Muscle of arm (tissue), 12 donors: ENCODE data around the gene ABLIM1. TPM values are rescaled to one million over a fixed set of nuclear protein-coding genes. Genes with fewer than 3 reads are reported as not detected.

Experiments used
- DNase-seq: peaks from one replicate; pipeline ENCODE4 v3.0.0-alpha.2; 2013
- polyA plus RNA-seq, 12 donors: library from polyadenylated mRNA; unstranded; fragments of 120-200 nt; gene quantifications; one replicate each; pipeline ENCODE4 v1.2.1, GENCODE V29; 2013; ENCODE audit not compliant: insufficient read length in 12 of 12

ABLIM1 gene
- polyA plus RNA-seq, 12 donors = 44.3 to 111 (median 60.8) TPM; not detected in 1

- no peak for DNase-seq
Observed at GRCh38 chr10:114623661-114624294, 34.3 kb downstream of the ABLIM1 start.

GRCh38 chr10:114623155-114623554 is 34.9 kb downstream of the ABLIM1 start:
- DNase-seq = no peak

GRCh38 chr10:114618722-114619121 is 39.4 kb downstream of the ABLIM1 start:
- DNase-seq = no peak

- no peak for DNase-seq
Observed at GRCh38 chr10:114616516-114616915, 41.6 kb downstream of the ABLIM1 start.

- no peak for DNase-seq
Observed at GRCh38 chr10:114616103-114616502, 42.0 kb downstream of the ABLIM1 start.

- DNase-seq = no peak
Observed at GRCh38 chr10:114615600-114616007, 42.5 kb downstream of the ABLIM1 start.

- DNase-seq = no peak
Observed at GRCh38 chr10:114613237-114613979, 44.7 kb downstream of the ABLIM1 start.

GRCh38 chr10:114611617-114612016 is 46.5 kb downstream of the ABLIM1 start:
- DNase-seq = no peak

- DNase-seq = no peak
Observed at GRCh38 chr10:114609518-114610426, 48.3 kb downstream of the ABLIM1 start.

GRCh38 chr10:114607358-114607998 is 50.6 kb downstream of the ABLIM1 start:
- DNase-seq = peak; percentile 30

GRCh38 chr10:114605155-114605797 is 52.8 kb downstream of the ABLIM1 start:
- no peak for DNase-seq

- DNase-seq = peak; percentile 54
Observed at GRCh38 chr10:114604357-114605130, 53.5 kb downstream of the ABLIM1 start.

GRCh38 chr10:114603948-114604347 is 54.1 kb downstream of the ABLIM1 start:
- no peak for DNase-seq

GRCh38 chr10:114603303-114603702 is 54.8 kb downstream of the ABLIM1 start:
- DNase-seq = no peak

- DNase-seq = no peak
Observed at GRCh38 chr10:114600057-114600456, 58.0 kb downstream of the ABLIM1 start.

- DNase-seq = no peak
Observed at GRCh38 chr10:114596793-114597192, 61.3 kb downstream of the ABLIM1 start.

- no peak for DNase-seq
Observed at GRCh38 chr10:114593816-114594468, 64.1 kb downstream of the ABLIM1 start.

- no peak for DNase-seq
Observed at GRCh38 chr10:114593240-114593792, 64.8 kb downstream of the ABLIM1 start.

- DNase-seq = no peak
Observed at GRCh38 chr10:114590993-114591392, 67.1 kb downstream of the ABLIM1 start.

- no peak for DNase-seq
Observed at GRCh38 chr10:114584419-114584818, 73.7 kb downstream of the ABLIM1 start.
